ENCODE results near the gene MMP20.

Gene MMP20

DNA sequence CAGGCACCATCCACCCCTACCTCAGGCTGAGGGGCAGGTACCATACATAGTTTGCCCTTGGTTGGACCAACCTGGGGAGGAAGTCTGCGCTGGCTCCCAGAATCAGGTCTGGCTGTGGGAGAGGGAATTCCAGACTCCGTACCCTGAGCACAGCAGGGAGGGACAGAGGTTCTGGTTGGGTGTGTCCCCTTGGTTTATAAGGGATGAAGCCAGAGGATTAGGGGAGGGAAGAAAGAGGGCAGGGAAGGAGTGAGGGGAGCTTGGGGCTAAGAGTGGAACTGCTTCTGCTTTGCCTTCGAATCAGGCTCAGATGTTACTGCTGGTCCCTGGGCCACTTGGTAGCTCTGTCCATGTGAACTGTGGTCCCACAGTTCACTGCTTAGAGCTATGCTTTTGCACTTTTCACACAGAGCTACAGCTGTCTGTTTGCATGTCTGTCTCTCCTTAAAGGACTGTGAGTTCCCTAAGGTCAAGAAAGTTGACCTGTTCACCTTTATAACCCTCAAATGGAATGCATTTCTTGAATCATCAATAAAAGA, 9.2 kb downstream of the MMP20 start:
- DNase-seq (ENCODE audit: low spot score): no peak
- in situ Hi-C loops (cut with MboI; ENCODE audit: low pct_unique_long_range_greater_than_20kb, low sequenced_read_pairs, unreplicated experiment): loop anchor here (10.0 kb wide), 1 partner anchor 121 kb away; no protein-coding TSS in a partner anchor
- TF ChIP-seq, protein P1, sequence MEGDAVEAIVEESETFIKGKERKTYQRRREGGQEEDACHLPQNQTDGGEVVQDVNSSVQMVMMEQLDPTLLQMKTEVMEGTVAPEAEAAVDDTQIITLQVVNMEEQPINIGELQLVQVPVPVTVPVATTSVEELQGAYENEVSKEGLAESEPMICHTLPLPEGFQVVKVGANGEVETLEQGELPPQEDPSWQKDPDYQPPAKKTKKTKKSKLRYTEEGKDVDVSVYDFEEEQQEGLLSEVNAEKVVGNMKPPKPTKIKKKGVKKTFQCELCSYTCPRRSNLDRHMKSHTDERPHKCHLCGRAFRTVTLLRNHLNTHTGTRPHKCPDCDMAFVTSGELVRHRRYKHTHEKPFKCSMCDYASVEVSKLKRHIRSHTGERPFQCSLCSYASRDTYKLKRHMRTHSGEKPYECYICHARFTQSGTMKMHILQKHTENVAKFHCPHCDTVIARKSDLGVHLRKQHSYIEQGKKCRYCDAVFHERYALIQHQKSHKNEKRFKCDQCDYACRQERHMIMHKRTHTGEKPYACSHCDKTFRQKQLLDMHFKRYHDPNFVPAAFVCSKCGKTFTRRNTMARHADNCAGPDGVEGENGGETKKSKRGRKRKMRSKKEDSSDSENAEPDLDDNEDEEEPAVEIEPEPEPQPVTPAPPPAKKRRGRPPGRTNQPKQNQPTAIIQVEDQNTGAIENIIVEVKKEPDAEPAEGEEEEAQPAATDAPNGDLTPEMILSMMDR (IDR thresholded peaks at IDR 0.05; ENCODE audit: extremely low read depth, insufficient read depth, missing control alignments): no peak

DNA sequence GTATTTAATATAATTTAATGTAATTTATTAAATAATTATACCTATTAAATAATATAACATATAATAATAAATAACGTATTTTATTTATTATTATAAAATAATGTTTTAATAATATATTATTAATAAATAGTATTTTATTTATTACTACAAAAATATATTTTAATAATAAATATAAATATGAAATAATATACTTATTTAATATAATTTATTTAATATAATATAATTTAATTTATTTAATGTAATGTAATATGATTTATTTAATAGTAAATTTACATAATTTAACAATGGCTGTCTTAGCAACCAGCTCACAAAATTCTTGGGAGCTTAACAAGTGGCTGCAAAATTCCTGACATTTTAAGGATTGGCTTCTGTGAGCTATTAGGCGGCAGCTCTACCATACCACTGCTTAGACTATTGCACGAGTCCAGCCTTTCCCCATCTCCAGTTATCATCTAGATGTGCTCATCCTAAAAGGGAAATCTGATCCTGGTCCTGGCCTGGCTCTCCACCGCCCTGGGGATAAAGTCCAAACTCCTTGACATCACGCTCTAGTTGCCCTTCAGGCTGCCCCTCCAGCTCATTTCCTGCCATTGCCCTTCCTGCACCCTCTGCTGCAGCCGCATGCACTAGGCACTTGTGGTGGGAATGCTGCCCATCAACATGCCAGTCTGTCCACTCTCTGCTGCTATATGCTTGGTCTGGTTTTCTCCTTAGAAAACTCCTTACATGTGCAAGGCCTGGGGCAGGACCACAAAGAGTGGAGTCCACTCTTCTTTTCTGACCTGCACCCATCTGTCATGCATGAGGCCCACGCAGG, 9.8 kb downstream of the MMP20 start:
- no peak for DNase-seq (ENCODE audit: low spot score)
- in situ Hi-C loops (cut with MboI; ENCODE audit: low pct_unique_long_range_greater_than_20kb, low sequenced_read_pairs, unreplicated experiment): loop anchor here (10.0 kb wide), 1 partner anchor 120 kb away; no protein-coding TSS in a partner anchor
- TF ChIP-seq, protein P1 (IDR thresholded peaks at IDR 0.05; ENCODE audit: extremely low read depth, insufficient read depth, missing control alignments): no peak

DNA sequence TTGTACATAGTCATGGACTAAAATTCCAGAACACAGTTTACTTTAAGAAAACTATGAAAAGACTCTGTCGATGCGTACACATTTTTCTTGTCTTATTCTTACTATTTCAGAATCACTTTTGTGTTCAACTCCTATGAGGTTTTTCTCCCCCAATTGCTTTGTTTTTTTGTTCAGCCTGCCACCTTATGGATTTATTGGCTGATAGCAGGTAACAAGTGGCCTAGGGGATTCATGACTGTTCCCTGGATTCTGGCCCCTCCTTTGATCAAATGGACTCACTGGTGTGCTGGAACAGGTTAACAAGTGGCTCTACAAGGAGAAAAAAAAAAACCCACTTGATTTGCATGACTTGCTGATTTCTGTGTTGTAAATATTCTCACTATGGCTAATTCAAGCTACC, 10.6 kb downstream of the MMP20 start:
- TF ChIP-seq, protein P1 (IDR thresholded peaks at IDR 0.05; ENCODE audit: extremely low read depth, insufficient read depth, missing control alignments): peak; percentile 45
- in situ Hi-C loops (cut with MboI; ENCODE audit: low pct_unique_long_range_greater_than_20kb, low sequenced_read_pairs, unreplicated experiment): loop anchor here (10.0 kb wide), 1 partner anchor 120 kb away; no protein-coding TSS in a partner anchor
- no peak for DNase-seq (ENCODE audit: low spot score)

DNA sequence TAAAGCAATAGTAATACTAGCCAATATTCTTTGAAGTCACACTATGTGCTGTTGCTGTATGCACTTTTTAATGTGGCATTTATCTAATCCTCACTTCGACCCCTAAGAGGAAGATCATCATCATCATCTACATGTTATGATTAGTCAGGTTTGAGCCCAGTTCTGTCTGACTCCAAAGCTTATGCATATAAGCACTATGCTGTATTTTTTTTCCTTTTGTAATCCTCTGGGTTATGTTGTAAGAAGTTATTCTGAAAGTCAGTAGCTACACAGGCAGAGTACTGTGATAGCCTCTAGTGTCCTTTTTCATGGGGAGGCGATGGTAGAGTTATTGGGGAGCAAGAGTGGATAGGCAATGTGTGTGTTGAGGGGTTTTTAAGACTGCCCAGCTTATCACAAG, 11.1 kb downstream of the MMP20 start:
- DNase-seq (ENCODE audit: low spot score): no peak
- in situ Hi-C loops (cut with MboI; ENCODE audit: low pct_unique_long_range_greater_than_20kb, low sequenced_read_pairs, unreplicated experiment): loop anchor here (10.0 kb wide), 1 partner anchor 119 kb away; no protein-coding TSS in a partner anchor
- TF ChIP-seq, protein P1 (IDR thresholded peaks at IDR 0.05; ENCODE audit: extremely low read depth, insufficient read depth, missing control alignments): no peak

DNA sequence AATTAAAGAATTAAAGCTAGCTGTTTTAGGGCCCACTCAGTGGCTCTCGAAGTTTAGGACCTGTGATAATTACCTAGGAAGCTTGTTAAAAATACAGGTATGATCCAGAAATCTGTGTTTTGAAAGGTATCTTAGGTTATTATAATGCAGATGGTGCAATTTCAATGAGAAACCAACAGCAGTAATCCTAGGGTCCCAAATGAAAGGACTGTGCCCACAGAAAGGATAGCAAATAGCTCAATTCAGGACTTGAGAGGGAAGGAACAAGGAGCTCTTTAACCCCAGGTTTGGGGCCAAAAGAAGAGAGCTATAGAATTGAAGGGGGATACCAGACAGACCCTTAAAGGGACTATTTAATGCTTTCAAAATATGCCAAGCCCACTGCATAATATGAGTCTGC, 11.7 kb downstream of the MMP20 start:
- in situ Hi-C loops (cut with MboI; ENCODE audit: low pct_unique_long_range_greater_than_20kb, low sequenced_read_pairs, unreplicated experiment): loop anchor here (10.0 kb wide), 1 partner anchor 119 kb away; no protein-coding TSS in a partner anchor
- TF ChIP-seq, protein P1 (IDR thresholded peaks at IDR 0.05; ENCODE audit: extremely low read depth, insufficient read depth, missing control alignments): no peak
- DNase-seq (ENCODE audit: low spot score): no peak

DNA sequence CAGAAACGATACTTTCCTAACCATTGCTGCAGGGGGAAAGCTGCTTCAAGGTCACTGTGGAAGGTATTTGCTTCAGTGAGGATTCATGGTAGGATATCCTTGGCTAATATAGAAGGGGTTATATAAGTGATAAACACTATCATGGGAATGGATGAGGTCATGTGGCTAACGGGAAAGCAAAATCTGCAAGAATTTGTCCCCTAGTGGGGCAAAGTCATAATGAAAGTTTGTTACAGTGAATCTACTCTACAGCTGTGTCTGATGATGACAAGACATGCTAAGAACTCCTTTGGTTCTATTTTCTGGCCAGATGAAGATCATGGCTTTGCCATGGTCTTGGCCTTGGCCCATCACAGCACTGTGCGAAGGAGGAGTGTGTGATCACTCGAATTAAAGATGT, 13.8 kb downstream of the MMP20 start:
- TF ChIP-seq, protein P1 (IDR thresholded peaks at IDR 0.05; ENCODE audit: extremely low read depth, insufficient read depth, missing control alignments): no peak
- peak; percentile 26 for DNase-seq (ENCODE audit: low spot score)
- in situ Hi-C loops (cut with MboI; ENCODE audit: low pct_unique_long_range_greater_than_20kb, low sequenced_read_pairs, unreplicated experiment): loop anchor here (10.0 kb wide), 1 partner anchor 116 kb away; no protein-coding TSS in a partner anchor

Data from GM13977 (cell line).